HG02798 (cell line): ENCODE data around the gene NMD3.
"Not testable (repeated sequence)": the region's sequence is repeated elsewhere in the genome, so short reads cannot be mapped to it uniquely, and the experiment has no call there.

ENCODE experiments used
- ATAC-seq: cut with Tn5 transposase; IDR thresholded peaks from one replicate; pipeline ENCODE4 v1.9.1; 2021; ENCODE audit warnings: mild to moderate bottlenecking; ENCODE audit not compliant: unreplicated experiment, poor library complexity

Gene NMD3

GRCh38 chr3:161220850-161221753 is at the start of gene NMD3:
TSS of gene NMD3 (plus strand) at chr3:161221311. CDS start at chr3:161222014, 703 bp downstream.
- peak; percentile 99 for ATAC-seq

GRCh38 chr3:161171639-161172552 is 49.2 kb upstream of the NMD3 start:
- no peak for ATAC-seq

- ATAC-seq = no peak
Observed at GRCh38 chr3:161175506-161175905, 45.6 kb upstream of the NMD3 start.

GRCh38 chr3:161177991-161178390 is 43.1 kb upstream of the NMD3 start:
- no peak for ATAC-seq

DNA sequence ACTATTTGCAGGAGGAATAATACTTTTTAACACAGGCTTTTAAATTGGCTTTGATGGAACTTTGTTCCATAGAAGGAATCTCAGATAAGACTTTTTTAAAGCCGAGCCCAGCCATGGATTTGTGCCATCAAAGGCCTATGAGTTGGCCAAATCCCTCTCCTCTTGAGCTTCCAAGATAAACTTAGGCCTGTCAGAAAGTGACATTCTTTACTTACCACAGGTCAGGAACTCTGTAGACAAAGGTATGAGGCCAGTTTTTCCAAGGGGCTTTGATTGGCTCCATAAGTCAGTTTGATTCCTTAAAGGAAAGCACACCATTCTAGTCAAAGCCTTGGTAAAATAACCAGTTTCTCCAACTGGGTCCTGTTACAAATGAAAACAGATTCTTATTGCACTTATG is 39.7 kb upstream of the NMD3 start:
- not testable (repeated sequence) for ATAC-seq

DNA sequence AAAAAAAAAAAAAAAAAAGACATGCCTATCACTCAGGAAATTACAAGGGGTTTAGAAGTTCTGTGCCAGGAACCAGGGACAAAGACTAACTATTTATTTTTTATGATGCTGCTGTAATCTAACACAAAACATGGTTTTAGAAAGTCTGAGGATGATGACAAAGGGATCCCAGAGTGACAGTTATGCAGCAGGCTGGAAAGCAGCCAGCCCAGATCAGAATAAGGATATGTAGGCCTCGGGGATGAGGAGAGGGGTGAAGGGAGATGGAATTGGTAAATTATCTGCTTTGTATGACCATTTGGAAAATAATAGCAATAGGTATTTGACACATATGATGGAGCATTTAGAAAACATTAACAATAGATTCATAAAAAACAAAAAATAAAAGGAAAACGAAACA is 34.1 kb upstream of the NMD3 start:
- no peak for ATAC-seq

DNA sequence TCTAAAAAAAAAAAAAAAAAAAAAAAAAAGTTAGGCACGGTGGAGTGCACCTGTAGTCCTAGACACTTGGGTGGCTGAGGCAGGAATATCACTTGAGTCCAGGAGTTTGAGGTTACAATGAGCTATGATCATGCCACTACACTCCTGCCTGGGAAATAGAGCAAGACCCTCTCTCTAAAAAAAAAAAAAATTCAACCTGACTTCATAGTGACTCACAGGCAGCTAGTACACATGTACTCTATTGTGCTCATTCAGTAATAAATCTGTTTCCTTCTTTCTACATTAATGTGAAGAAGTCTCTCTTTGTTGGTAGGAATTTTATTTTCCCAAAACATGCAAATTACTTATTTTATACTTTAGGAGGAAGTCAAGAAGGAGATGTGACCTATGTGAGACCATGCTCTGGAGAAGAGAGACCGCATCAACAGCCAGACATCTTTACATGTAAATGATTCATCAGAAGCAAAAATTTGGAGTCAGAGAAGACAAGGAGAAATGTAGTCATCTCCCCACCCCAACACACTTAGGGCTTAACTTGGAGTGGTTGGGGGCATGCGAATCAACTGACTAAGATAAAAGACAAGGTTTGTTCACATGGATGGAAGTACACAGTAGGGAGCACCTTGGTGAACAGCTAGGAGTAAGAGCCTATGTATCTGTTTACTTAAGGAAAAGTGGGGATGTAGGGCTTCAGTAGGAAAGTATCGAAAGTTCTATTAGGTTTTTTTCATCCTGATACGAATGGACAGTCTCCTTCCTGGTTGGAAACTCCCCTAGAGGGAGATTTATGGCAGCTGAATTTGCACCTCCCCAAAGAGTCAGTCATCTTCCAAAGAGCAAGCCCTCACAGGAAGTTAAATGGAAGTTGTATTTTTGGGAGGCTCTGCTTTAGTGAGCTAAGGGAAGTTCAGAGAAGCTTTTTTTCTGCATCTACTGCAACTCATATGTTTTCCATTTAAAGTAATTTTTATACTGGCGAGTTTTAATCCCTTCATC is 23.0 kb upstream of the NMD3 start:
- ATAC-seq = no peak

- ATAC-seq = no peak
Observed at GRCh38 chr3:161199926-161200325, 21.2 kb upstream of the NMD3 start.

- ATAC-seq = peak; percentile 88
Observed at GRCh38 chr3:161203485-161204098, 17.5 kb upstream of the NMD3 start.

DNA sequence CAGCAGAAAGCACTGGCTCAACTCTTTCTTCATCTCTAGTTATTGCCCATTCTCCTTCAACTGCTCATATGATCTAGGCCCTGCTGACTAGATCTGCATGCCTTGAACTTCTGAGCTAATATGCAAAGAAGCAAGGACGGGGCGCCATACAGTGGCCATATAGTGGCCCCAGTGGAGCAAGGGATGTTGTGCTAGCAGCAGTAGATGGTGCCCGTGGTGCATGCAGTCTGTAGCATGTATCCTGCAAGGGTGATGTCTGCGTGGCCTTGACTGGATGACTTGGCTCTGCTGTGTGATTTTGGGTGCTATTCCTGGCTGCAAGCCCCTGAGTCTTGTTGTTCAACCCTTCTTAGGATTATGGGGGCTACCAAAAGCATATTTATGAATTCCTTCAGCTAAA is 12.2 kb upstream of the NMD3 start:
- ATAC-seq = no peak

- ATAC-seq = no peak
Observed at GRCh38 chr3:161212171-161212771, 8.8 kb upstream of the NMD3 start.

DNA sequence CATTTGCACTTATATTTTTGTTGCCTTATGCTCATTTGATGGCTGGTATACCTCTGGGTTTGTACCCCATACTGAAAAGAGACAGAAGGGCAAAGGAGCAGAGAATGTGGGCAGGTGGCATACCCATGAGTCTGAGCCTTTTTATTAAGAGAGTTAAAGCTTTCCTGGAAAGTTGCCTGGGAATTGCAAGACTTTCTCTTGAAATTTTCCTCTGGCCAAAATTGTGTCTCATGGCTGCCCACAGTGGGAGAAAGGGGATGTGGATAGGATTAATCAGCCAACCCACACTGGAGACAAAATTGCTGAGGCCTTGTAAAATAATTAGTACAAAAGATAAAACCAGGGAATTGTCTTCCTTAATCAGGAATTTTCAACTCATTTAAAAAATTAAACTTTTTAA is 8.2 kb upstream of the NMD3 start:
- ATAC-seq = no peak

DNA sequence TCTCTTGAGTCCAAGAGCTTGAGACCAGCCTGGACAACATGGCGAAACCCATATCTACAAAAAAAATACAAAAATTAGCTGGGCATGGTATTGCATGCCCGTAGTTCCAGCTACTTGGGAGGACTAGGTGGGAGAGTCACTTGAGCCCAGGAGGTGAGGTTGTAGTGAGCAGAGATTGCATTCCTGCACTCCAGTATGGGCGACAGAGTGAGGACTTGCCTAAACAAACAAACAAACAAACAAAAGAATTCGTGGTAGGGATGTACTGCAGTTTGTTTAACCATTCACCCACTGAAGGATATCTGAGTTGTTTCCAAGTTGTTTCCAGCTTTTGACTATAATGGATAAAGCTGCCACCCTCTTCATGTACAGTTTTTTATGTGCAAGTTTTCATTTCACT is 7.5 kb upstream of the NMD3 start:
- no peak for ATAC-seq

- ATAC-seq = no peak
Observed at GRCh38 chr3:161215185-161215584, 5.9 kb upstream of the NMD3 start.

GRCh38 chr3:161217496-161217895 is 3.6 kb upstream of the NMD3 start:
- ATAC-seq = no peak

DNA sequence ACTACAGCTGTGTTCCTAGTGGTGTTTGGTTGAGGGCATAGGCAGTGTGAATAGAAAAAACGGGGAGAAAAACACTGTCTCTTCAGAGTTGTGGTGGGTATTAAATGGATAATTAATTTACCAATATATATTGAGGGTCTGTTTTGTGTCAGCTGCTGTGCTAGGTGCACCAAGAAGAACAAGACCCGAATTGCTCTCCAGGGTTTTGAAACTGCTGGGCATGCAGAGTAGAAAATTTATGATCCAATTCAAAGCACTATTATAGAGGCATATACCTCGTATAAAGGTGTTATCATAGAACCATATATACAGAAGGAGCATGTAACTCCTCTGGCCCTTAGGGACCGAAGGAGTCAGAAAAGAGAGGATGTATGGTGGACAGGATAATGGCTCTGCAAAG is 1.6 kb upstream of the NMD3 start:
- ATAC-seq = no peak

- ATAC-seq = no peak
Observed at GRCh38 chr3:161221806-161222600, 892 bp downstream of the NMD3 start.

- no peak for ATAC-seq
Observed at GRCh38 chr3:161222662-161223061, 1.6 kb downstream of the NMD3 start.
